ENCODE measurements around the gene ELOVL6. TPM values are rescaled to one million over a fixed set of nuclear protein-coding genes. Genes with fewer than 3 reads are reported as not detected.

Gene ELOVL6
- total RNA-seq, 2 experiments from 2014 or later = 1.6 to 2.9 TPM

GRCh38 chr4:110009550-110009949 is 188.9 kb downstream of the ELOVL6 start:
- H3K27ac ChIP-seq (ENCODE audit: low read depth in 1 of 2, low read length in 2 of 2) = no peak overlapping the region
- Mint-ChIP-seq H3K27ac (no peak overlapping the region), H3K9me3 (no peaks in the 10 kb centered on the region), H3K36me3 (ENCODE audit: low read depth) (no peaks in the 10 kb centered on the region), H3K4me1 (ENCODE audit: low read depth) (no peaks in the 10 kb centered on the region), H3K4me3 (no peak overlapping the region), H3K27me3 (no peaks in the 10 kb centered on the region)
- no peak for TF ChIP-seq CTCF (IDR thresholded peaks at IDR 0.05)
- no peak for ATAC-seq (ENCODE audit: poor library complexity)
- intact Hi-C loops (cut with DNase I, micrococcal nuclease) = loop anchor here (5.0 to 10.0 kb wide), 2 partner anchors 203 to 1275 kb away; no protein-coding TSS in a partner anchor
- no peaks in the 10 kb centered on the region for H3K9me3 ChIP-seq (ENCODE audit: control insufficient read depth in 1 of 2, insufficient read depth in 1 of 2, low read length in 2 of 2)
- H3K4me1 ChIP-seq (ENCODE audit: insufficient read depth, low read length) = no peaks in the 10 kb centered on the region
- peaks cover 0 to 6% of the 10 kb centered on the region in 2 experiments for H3K27me3 ChIP-seq (ENCODE audit: control insufficient read depth in 1 of 2, insufficient read depth in 2 of 2, low read length in 2 of 2)
- no peak overlapping the region for H3K4me3 ChIP-seq (ENCODE audit: low read length)
- CTCF ChIA-PET = no interaction called here
- DNase-seq = no peak
- H3K36me3 ChIP-seq (ENCODE audit: insufficient read depth, low read length) = no peaks in the 10 kb centered on the region
- POLR2A ChIA-PET = no interaction called here

GRCh38 chr4:110008540-110008939 is 189.9 kb downstream of the ELOVL6 start:
- ATAC-seq (ENCODE audit: poor library complexity) (no peak), DNase-seq (no peak)
- Mint-ChIP-seq H3K4me3 (no peak overlapping the region), H3K27ac (no peak overlapping the region), H3K27me3 (no peaks in the 10 kb centered on the region), H3K9me3 (no peaks in the 10 kb centered on the region), H3K36me3 (ENCODE audit: low read depth) (no peaks in the 10 kb centered on the region), H3K4me1 (ENCODE audit: low read depth) (no peaks in the 10 kb centered on the region)
- H3K4me1 ChIP-seq (ENCODE audit: insufficient read depth, low read length) = no peaks in the 10 kb centered on the region
- no peaks in the 10 kb centered on the region for H3K9me3 ChIP-seq (ENCODE audit: control insufficient read depth in 1 of 2, insufficient read depth in 1 of 2, low read length in 2 of 2)
- peaks cover 0 to 6% of the 10 kb centered on the region in 2 experiments for H3K27me3 ChIP-seq (ENCODE audit: control insufficient read depth in 1 of 2, insufficient read depth in 2 of 2, low read length in 2 of 2)
- no peak for TF ChIP-seq CTCF (IDR thresholded peaks at IDR 0.05)
- intact Hi-C loops (cut with DNase I, micrococcal nuclease) = loop anchor here (5.0 to 10.0 kb wide), 2 partner anchors 204 to 1276 kb away; no protein-coding TSS in a partner anchor
- no peak overlapping the region for H3K27ac ChIP-seq (ENCODE audit: low read depth in 1 of 2, low read length in 2 of 2)
- H3K4me3 ChIP-seq (ENCODE audit: low read length) = no peak overlapping the region
- H3K36me3 ChIP-seq (ENCODE audit: insufficient read depth, low read length) = no peaks in the 10 kb centered on the region
- POLR2A ChIA-PET = no interaction called here
- CTCF ChIA-PET = no interaction called here

GRCh38 chr4:110007217-110007616 is 191.2 kb downstream of the ELOVL6 start:
- no peaks in the 10 kb centered on the region for H3K4me1 ChIP-seq (ENCODE audit: insufficient read depth, low read length)
- no peaks in the 10 kb centered on the region for H3K36me3 ChIP-seq (ENCODE audit: insufficient read depth, low read length)
- H3K9me3 Mint-ChIP-seq = no peaks in the 10 kb centered on the region
- intact Hi-C loops (cut with DNase I, micrococcal nuclease) = loop anchor here (5.0 to 10.0 kb wide), 2 partner anchors 205 to 1278 kb away; no protein-coding TSS in a partner anchor
- H3K4me3 Mint-ChIP-seq = no peak overlapping the region
- H3K27ac ChIP-seq (ENCODE audit: low read depth in 1 of 2, low read length in 2 of 2) = no peak overlapping the region
- ChIA-PET CTCF (interaction anchor here (1.4 to 1.6 kb wide), 2 partner anchors 504 to 507 kb away, joined by 4 to 5 read pairs; no protein-coding TSS in a partner anchor), POLR2A (no interaction called here)
- no peaks in the 10 kb centered on the region for H3K36me3 Mint-ChIP-seq (ENCODE audit: low read depth)
- no peak for ATAC-seq (ENCODE audit: poor library complexity)
- no peaks in the 10 kb centered on the region for H3K27me3 Mint-ChIP-seq
- no peak overlapping the region for H3K27ac Mint-ChIP-seq
- no peak overlapping the region for H3K4me3 ChIP-seq (ENCODE audit: low read length)
- peaks cover 0 to 6% of the 10 kb centered on the region in 2 experiments for H3K27me3 ChIP-seq (ENCODE audit: control insufficient read depth in 1 of 2, insufficient read depth in 2 of 2, low read length in 2 of 2)
- DNase-seq = no peak
- no peaks in the 10 kb centered on the region for H3K9me3 ChIP-seq (ENCODE audit: control insufficient read depth in 1 of 2, insufficient read depth in 1 of 2, low read length in 2 of 2)
- TF ChIP-seq CTCF (IDR thresholded peaks at IDR 0.05) = no peak
- no peaks in the 10 kb centered on the region for H3K4me1 Mint-ChIP-seq (ENCODE audit: low read depth)
